GM21423 (cell line): ENCODE measurements around the gene RLF.

Experiments
- ATAC-seq: cut with Tn5 transposase; IDR thresholded peaks from one replicate; pipeline ENCODE4 v1.9.1; 2021; ENCODE audit warnings: mild to moderate bottlenecking, moderate library complexity; ENCODE audit not compliant: unreplicated experiment

RLF gene, protein sequence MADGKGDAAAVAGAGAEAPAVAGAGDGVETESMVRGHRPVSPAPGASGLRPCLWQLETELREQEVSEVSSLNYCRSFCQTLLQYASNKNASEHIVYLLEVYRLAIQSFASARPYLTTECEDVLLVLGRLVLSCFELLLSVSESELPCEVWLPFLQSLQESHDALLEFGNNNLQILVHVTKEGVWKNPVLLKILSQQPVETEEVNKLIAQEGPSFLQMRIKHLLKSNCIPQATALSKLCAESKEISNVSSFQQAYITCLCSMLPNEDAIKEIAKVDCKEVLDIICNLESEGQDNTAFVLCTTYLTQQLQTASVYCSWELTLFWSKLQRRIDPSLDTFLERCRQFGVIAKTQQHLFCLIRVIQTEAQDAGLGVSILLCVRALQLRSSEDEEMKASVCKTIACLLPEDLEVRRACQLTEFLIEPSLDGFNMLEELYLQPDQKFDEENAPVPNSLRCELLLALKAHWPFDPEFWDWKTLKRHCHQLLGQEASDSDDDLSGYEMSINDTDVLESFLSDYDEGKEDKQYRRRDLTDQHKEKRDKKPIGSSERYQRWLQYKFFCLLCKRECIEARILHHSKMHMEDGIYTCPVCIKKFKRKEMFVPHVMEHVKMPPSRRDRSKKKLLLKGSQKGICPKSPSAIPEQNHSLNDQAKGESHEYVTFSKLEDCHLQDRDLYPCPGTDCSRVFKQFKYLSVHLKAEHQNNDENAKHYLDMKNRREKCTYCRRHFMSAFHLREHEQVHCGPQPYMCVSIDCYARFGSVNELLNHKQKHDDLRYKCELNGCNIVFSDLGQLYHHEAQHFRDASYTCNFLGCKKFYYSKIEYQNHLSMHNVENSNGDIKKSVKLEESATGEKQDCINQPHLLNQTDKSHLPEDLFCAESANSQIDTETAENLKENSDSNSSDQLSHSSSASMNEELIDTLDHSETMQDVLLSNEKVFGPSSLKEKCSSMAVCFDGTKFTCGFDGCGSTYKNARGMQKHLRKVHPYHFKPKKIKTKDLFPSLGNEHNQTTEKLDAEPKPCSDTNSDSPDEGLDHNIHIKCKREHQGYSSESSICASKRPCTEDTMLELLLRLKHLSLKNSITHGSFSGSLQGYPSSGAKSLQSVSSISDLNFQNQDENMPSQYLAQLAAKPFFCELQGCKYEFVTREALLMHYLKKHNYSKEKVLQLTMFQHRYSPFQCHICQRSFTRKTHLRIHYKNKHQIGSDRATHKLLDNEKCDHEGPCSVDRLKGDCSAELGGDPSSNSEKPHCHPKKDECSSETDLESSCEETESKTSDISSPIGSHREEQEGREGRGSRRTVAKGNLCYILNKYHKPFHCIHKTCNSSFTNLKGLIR (N-terminal part only)

DNA sequence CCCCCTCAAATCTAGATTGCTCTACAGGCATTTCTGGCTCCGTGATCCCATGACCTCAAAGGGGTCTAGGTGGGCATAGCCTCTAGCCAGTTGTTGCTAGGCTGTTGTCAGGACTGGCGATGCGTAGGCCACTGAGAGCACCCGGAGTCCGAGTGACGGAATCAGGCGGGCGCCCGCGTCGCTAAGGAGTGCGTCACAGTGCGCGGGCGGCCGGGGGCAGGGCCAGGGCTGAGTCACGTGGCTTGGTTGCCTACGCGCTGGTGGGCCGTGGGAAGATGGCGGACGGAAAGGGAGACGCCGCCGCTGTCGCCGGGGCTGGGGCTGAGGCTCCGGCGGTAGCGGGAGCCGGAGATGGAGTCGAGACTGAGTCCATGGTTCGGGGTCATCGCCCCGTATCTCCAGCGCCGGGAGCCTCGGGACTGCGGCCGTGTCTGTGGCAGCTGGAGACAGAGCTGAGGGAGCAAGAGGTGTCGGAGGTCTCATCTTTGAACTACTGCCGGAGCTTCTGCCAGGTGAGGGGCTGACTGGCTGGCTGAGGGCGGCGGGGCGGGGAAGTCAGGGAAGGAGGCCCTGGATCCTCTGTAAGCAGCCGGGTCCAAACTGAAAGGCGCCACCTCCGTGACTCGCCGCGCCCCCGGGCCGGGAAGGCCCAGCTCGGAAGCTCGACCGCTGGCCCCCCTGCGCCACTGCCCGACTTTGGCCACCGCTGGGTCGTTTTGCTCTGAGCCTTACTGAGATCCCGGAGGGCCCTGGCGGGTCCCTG lies at the start of gene RLF:
TSS of gene RLF (plus strand) at position 263 of the 763 bp plus-strand sequence. CDS start at position 276, 13 bp downstream.
- peak; percentile 92 for ATAC-seq

DNA sequence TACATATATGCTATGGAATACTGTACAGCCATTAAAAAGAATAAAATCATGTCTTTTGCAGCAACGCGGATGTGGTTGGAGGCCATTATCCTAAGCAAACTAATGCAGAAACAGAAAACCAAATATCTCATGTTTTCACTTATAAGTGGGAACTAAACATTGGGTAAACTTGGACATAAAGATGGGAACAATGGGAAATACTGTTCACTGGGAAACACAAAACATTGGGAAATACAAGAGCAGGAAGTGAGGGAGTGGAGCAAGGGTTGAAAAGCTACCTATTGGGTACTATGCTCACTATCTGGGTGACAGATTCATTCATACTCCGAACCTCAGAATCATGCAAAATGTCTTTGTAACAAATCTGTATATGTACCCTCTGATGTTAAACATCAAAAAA lies 46.8 kb upstream of the RLF start:
- no peak for ATAC-seq

DNA sequence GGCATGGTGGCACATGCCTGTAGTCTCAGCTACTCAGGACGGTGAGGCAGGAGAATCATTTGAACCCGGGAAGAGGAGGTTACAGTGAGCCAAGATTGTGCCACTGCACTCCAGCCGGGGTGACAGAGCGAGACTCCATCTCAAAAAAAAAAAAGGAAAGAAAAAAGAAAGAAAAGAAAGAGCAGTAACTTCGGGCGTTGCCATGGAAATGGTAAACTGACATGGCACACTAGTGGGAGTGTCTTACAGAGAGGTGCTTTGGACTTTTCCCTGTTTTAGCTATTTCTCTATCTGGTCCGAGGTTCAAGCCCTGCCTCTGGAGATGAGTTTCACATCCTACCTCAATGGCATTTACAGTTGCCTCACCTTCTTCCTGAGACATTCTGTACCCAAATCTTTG lies 41.1 kb upstream of the RLF start:
- ATAC-seq, result no peak

DNA sequence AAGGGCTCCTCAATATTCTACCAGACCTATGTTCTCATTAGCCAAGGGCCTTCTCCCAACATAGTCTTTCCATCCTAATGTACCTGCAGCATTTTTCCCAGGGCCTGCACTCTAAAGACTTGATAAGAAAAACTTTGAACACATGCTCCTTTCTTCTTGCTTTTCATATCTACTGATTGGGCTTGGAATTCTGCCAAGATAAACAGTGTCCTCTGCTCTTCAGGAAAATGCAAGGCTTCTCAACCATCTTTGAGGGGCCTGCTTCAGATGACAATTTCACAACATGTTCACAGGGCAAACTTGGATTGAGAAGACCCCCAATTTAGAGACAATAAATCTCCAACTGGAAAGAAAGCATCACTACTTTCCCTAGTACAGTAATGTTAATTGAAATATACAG lies 38.3 kb upstream of the RLF start:
- no peak for ATAC-seq

DNA sequence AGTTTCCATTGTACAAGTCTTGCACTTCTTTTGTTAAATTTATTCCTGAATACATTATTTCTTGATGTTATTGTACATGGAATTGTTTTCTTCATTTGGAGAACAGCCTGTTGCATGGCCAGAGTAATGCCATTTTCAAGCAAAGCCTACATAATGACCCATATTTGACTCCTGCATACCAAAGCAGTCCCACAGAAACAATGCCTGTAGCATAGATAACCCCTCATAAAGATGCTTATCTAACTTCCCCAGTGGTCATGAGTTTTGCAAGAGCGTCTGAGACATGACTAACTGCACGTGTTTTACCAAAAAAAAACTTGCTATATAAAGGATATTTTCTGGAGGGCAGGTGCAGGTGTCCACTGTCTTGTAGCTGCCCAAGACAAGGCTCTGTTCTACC lies 30.3 kb upstream of the RLF start:
- no peak for ATAC-seq

DNA sequence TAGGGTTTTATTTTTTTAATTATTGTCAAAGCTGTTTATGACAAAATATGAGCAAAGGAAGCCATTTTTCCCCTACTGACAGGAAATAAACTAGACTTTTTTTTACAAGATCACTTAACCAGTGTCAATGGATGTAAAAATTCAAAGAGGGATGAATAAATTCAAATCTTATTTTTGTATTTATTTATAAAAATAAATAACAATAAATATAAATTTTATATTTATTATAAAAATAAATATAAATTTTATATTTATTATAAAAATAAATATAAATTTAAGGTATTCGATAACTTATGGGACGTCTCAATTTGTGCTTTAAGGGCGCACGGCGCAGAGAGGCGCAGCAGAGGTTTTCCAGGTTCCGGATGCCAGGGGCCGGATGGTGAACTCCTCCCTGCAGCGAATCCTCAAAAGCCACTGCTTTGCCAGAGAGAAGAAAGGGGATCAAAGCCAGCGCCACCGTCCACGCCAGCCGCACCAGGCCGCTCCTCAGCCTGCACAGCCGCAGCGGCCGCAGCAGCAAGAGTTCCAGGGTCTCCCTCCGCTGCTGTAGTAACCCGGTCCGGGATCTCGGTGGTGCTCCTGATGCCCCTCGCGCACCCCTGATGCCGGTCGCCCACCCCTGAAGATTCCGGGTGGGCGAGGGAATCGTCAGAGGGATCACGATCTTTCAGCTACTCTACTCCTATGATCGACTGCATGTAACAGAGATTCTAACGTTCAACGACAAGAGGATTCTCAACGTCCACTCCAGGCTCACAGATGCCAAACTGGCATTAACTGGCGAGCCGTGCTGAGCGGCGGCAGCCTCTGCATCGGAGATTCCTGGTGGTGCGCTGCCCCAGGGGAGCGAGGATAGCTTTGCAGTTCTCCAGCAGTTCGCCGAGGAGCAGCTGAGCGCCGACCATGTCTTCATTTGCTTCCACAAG lies 28.5 kb upstream of the RLF start:
- ATAC-seq, result no peak

DNA sequence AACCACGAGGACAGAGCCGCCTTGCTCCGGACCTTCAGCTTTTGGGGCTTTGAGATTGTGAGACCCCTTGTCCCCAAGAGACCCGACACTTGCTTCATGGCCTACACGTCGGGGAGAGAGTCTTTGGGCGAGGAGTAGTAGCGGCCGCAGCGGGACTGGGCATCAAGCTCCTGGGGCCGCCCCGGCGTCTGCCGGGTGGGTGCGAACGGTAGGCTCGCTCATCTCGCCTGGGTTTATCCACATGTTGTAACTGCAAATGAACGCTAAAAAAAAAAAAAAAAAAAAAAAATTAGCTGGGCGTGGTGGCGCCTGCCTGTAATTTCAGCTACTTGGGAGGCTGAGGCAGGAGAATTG lies 27.9 kb upstream of the RLF start:
- ATAC-seq, result no peak

DNA sequence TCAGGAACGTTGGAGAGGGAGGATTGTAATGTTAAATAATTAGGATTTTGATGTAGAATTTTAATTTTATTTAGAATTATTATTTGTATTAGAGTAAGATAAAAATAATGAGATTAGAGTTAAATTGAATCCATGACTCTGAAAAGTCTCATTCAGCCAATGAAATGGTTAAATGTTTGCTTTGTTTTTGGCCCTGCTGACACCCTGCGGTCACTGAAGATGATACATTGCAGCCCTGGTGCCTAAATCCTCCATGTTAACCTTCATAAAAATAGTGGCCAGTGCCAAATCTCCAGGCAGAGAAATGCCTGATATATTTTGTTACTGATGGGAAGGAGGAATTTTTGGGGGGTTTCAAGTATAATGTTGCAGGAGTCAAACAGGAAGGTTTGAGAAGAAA lies 27.3 kb upstream of the RLF start:
- no peak for ATAC-seq

DNA sequence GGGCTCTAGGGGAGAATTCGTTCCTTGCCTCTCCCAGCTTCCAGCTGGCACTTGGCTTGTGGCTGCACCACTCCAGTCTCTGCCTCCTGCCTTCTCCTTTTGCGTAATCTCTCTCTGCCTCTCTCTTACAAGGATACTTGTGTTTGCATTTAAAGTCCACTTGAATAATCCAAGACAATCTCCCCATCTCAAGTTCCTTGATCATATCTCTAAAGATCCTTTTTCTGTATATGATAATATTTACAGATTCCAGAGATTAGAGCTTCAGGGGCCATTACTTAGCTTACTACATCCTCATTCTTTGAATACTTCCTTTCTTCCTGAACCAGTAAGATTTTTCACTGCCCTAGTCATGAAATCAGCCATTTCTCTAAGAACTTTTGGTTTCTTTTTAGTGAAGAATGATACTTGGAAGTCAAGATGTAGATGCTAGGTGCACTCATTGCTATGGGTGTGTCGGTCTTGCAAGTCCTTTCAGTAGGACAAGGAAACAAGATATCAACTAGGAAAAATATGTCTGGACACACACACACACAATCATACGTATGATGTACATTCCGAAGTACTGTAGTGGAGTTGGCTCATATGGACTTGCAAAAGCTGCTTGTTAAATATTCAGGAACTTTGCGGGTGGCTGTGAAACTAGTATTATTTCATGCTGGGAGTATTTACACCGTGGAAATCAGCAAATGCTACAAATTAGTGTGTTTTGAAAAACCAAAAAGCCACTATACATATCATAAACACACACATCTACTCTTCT lies 20.8 kb upstream of the RLF start:
- no peak for ATAC-seq

DNA sequence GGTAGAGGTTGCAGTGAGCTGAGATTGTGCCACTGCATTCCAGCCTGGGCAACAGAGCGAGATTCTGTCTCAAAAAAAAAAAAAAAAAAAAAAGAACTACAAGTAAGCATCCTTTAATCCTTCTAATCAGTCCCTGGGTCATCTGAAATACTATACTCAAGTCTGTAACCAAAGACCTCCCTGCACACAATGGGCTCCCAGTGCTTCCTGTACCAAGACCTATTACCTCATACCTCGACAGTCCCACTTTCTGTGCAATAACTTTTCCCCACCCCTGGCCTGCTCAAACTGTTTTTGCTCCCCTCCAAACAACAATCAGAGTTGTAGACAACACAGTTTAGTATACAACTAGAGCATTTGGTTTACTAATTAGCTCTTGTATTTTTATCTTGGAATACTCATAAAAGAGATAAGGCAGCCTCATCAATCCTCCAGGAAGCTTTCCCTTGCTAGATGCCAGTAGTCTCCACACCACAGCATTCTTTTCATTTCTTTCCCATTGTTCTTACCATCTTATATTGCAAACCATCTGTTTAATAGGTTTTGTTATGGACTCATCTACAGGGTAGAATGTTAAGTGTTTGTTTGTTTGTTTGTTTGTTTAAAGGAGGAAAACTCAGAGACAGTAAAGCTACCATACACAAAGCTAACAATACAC lies 19.2 kb upstream of the RLF start:
- ATAC-seq, result no peak

DNA sequence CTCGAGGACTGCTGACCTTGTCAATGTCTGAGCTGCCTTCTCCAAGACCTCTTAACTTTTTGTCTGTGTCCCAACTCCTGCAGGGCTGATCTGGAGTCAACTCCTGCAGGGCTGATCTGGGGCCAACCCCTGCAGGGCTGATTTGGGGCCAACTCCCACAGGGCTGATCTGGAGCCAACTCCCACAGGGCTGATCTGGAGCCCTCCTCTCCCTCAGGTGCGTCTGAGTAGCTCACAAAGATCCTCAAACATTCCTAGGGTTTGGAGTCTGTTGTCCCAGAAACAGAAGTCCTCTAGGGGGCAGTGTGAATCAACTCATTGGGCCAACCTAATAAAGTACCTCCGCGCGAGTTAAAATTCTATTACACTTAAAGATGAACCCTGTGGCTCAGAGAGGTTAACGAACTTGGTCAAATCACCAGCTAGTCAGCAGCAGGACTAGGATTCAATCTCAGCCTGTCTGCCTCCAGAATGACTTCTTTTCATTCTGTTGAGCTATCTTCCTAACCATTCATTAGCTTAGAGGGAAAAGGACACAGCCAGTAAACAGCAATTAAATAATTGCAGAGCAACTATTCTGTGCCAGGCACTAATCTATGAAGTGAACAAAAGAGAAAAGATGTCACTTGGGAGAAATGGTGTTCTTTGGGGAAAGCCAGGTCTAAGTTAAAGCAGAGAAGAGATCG lies 17.2 kb upstream of the RLF start:
- ATAC-seq, result no peak

DNA sequence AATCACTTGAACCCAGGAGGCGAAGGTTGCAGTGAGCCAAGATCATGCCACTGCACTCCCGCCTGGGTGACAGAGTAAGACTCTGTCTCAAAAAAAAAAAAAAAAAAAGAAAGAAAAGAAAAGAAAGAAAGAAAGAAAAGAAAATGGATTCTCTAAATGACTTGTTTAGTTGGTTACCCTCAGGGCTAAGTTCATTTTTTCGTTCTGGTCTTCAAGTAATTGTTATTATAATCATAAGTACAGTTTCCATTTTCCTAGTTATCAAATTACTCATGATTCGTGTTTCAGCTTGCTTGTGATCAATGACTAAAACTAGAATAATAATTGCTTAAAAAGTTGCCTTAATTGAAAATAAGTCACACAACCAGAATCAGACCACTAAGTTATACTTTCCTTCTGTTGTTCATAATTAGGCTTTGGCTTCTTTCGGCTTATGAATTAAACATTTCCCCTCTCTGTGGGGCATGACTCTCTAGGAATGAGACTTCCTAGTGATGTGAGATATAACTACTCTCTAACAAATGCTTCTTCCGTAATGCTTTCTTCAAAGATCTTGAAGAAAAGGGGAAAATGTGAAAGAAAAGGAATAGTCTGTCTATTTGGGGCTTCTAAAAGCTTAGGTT lies 9.6 kb upstream of the RLF start:
- ATAC-seq, result no peak

DNA sequence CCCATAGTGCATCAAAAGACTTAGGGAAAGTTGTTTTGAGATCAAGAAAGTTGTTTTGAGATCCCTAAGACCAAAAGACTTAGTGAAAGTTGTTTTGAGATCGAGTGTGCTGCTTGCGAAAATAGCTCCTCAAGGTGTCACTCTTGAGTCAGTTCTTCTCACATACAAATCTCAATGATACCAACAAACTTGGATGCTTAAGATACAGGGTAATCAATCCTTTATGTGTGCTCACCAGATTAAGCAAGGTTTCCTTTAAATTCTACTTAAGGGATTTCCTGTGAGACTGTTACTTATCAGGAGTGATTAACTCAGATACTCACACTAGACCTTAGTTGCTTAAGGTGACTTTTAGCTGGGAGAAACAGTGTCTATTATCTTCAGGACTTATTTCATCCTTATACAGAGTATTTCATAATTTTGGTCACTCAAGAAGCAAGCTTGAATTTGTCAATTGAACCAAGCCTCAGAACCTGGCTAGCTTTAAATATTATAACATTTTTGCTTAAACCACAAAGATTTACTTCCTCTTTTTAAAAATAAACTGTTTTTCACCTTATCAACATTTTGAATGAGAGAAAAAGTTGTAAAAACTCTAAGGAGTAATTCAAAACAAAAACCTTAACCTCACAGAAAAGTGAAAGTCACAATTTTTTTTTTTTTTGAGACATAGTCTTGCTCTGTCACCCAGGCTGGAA lies 8.0 kb upstream of the RLF start:
- peak; percentile 68 for ATAC-seq

DNA sequence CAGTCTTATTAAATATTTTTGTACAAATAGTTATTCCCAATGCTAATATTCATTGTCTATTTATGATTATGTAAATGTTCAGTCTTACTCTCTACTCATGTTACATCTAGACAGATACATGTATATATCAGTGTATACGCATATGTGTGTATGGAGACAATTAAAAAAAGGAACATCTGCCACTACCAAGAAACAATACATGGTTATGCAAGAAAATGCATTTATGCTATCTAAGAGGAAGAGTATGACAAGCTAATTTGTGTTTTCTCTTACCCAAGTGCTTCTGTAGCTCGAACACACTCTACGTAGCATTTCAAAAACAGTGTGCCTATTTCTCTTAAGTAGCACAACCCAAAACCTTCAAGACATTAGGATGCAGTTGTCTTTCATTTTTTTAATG lies 6.1 kb upstream of the RLF start:
- ATAC-seq, result no peak

DNA sequence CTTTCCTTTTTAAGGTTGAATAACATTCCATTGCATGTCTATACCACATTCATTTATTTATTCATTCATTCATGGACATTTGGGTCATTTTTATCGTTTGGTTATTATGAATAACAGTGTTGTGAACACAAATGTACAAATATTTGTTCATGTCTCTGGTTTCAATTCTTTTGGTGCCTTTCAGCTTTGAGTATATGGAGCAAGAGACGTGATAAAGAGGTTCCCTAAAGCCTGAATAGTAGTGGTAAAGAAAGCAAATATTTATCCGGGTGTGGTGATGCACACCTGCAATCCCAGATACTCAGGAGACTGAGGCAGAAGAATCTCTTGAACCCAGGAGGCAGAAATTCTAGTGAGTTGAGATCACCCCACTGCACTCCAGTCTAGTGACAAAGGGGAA lies 5.3 kb upstream of the RLF start:
- no peak for ATAC-seq

DNA sequence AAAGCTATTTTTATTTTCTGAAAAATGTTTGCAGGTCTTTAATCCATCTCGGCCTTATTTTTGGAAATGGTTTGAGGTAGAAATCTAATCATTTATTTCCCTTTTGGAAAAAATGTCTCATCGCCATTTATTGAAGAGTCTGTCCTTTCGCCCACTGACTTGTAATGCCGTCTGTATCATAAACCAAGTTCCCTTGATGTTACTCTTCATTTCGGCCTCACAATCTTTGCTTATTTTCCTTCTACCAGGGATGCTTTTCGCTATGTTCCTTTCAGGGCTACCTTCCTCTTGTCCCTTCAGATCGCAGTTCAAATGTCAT lies 422 bp upstream of the RLF start:
- no peak for ATAC-seq

DNA sequence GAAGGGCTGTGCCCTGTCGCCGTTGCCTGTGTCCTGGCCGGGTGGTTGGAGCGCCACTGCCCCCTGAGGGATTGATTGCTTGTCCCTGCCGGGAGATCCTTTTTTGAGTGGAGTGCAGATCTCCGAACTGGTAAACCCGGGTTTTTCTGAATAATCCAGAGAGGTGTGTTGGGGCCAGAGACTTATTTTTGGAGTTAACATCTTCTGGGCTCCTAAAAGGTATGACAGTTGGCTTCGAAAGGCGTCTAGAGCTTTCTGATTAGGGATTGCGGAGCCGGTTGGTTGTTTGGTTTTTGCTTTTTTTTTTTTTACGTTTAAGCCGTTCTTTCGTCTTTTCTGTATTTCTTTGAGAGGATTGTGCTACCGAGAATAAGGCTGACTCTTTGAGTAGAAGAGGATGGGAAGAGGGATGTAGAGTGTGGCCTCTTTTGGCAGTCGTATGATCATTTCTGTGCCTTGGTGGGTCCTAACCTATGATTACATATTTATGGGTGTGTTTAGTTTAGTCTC lies 756 bp downstream of the RLF start:
- ATAC-seq, result no peak
